Prostate gland (tissue), 2 donors: ENCODE data around the gene STRN3.

Experiments used
- POLR2A ChIP-seq: fragments of 450-650 bp; IDR thresholded peaks from one replicate; pipeline ENCODE4 v1.6.1; 2016; ENCODE audit warnings: antibody characterized with exemption, mild to moderate bottlenecking
- POLR2AphosphoS5 ChIP-seq: sonication (generic); formaldehyde crosslinking; IDR thresholded peaks from one replicate; pipeline ENCODE4 v1.6.1; 2017; ENCODE audit warnings: antibody characterized with exemption
- TF ChIP-seq, protein P1 (sequence below), 4 experiments: fragments of 200-600 bp in 2 of 4; fragments of 450-650 bp in 2 of 4; sonication (generic) in 2 of 4; IDR thresholded peaks; 1 replicate in 3 of 4; 2 replicates in 1 of 4; pipeline ENCODE4 v1.5.1; 2016 to 2019; ENCODE audit warnings: antibody characterized with exemption in 4 of 4, mild to moderate bottlenecking in 2 of 4, moderate library complexity in 2 of 4

GRCh38 chr14:30889244-30889594, 137.0 kb downstream of the STRN3 start:
- TF ChIP-seq, protein P1, sequence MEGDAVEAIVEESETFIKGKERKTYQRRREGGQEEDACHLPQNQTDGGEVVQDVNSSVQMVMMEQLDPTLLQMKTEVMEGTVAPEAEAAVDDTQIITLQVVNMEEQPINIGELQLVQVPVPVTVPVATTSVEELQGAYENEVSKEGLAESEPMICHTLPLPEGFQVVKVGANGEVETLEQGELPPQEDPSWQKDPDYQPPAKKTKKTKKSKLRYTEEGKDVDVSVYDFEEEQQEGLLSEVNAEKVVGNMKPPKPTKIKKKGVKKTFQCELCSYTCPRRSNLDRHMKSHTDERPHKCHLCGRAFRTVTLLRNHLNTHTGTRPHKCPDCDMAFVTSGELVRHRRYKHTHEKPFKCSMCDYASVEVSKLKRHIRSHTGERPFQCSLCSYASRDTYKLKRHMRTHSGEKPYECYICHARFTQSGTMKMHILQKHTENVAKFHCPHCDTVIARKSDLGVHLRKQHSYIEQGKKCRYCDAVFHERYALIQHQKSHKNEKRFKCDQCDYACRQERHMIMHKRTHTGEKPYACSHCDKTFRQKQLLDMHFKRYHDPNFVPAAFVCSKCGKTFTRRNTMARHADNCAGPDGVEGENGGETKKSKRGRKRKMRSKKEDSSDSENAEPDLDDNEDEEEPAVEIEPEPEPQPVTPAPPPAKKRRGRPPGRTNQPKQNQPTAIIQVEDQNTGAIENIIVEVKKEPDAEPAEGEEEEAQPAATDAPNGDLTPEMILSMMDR (IDR thresholded peaks at IDR 0.05) = no peak
- TF ChIP-seq POLR2A (no peak), POLR2AphosphoS5 (no peak)
